ENCODE data around the gene ZNF432.
"Not testable (repeated sequence)": the region's sequence is repeated elsewhere in the genome, so short reads cannot be mapped to it uniquely, and the experiment has no call there.

The ZNF432 gene

DNA sequence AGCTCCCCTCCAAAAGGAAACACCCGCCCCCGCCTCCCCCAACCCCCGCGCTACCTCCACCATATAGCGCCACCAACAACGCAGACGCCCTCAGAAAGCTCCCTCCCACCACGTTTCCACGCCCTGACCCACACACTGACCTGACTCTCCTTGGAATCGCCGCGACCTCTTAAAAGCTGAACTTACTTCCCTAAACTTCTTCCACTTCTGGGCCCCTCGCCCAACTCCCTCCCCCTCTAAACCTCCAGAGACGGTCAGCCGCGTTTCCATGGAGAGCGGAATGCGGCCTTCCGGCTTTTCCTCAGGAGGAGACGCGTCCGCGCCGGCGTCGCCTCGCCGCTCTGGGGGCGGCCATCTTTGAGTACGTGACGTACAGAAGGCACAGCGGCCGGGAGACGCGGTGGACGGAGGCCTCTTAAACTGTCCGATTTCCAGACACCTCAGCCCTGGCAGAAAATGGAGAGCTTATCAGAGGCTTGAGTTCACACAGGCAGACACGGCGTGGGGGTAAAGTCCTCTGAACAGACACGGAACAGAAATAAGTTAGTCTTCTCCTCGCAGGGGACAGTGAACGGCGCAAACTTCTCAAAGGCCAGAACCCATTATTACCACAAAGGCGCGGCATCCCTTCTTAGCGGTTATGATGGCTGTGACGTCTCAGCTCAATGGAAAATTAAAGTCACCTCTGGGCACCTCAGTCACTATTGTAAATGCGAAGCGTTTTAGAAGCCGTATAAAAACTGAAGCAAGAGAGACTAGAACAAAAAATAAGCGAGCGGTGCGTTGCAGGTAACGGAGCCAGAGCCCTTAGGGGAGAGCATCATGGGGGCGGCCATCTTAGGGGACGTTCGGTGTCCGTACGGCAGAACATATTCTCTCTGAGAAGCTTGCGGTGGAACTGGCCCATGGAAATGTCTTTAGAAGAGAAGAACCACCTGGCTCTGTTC, at the start of gene ZNF432:
ZNF432 (minus strand) TSS at position 284 of the 947 bp plus-strand sequence. CDS start 1,970 bp downstream, outside the sequence.
- peak; percentile 76 for DNase-seq (ENCODE audit: low read depth)

DNA sequence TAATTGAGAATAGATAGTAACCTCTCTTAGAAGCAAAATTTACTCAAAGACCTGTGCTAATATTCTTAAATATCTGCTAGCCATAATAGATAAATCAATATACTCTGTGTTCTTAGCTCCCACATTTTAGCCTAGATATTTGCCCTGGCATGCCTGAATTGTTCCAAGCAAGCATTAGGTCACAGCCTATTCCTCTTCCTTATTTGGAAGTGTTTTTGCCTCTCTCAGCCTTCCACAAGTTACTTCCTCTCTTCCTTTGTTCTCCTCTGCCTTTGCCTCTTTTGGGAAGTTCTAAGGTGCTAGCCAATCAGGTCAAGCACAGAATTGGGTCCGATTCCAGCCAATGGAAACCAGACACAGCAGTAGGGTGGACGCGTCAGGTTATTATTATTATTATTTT, 47.8 kb upstream of the ZNF432 start:
- not testable (repeated sequence) for DNase-seq (ENCODE audit: low read depth)

DNA sequence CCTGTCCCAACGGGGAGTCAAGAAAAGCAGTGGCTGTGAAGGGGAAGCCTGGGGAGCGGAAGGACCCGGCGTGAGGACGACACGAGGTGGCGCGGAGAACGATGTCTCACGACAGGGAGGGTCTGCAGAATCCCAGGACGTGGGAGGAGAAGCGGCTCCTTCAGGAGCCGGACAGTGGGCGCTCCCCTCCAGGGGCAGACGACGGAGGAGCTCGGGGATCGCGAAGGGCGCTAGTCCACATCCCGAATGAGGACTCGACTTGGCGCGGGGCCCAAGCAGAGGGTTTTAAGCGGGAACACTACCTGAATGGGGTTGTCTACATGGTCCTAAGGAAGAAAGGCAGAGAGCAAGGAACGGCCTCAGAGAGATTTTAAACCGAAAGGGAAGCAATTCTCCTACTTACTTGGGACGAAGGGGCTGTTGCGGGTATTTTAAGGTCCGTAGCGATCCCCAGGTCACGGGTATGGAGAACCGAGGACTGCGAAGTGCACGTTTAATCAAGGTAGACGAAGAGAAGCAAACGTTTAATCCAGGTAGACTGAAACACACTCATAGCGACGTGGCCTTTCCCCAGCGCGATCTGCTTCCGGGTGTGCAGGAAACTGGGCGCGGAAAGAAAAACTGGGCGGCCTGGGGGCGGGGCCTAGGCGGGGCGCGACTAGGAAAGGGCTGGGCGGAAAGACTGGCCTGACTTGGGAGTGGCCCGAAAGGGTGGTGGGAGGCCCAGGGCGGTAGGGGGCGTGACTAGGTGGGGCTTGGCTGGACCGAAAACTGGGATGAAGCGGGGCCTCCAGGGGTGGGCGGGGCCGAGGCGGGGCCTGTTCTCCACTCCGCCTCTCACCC, 46.8 kb upstream of the ZNF432 start, which contains the start of gene ZNF841:
ZNF841 (minus strand) TSS at position 594 of the 843 bp plus-strand sequence. CDS start 10,964 bp downstream, outside the sequence.
- peak; percentile 77 for DNase-seq (ENCODE audit: low read depth)

DNA sequence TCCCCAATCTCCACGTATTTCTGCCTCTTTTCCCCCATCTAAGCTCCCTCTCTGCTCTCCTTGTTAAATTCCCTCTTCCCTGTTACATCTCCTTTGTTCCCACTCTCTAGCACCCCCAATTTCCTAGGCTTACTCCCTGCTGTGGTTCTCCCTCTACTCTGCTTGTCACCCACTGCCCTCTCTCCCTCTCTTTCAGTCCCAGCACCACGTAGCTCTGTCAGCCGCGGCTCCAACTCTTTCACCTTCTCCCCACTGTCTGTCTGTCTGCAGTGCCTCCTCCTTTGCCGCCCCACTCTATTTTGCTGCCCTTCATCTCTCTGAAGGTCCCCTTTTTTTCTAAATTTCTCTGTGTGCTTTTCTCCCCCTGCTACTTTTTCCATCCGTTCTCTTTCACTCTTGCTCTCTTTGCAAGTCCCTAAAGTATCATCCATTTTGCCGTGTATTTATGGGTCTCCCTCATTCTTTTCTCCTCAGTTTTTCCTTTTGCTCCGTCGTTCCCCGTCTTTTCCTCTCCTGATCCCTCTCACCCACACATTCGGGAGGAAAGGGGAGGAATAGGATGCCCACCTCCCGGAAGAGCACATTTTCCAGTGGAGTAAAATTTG, 46.0 kb upstream of the ZNF432 start:
- no peak for DNase-seq (ENCODE audit: low read depth)

DNA sequence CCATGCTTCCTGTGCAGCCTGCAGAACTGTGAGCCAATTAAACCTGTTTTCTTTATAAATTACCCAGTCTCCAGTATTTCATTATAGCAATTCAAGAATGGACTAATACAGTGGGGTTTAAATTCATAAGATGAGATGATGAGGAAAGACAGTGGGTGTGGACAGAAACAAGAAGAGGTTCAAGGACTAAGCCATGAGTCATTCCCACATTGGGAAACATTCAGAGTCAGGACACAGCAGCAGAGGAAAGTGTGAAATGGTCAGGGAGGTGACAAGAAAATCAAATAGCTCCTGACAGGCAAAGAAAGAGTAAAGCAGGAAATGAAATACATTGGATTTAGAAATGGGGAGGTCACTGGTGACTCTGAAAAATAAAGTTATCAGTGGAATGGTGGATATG, 37.8 kb upstream of the ZNF432 start:
- DNase-seq (ENCODE audit: low read depth): no peak

DNA sequence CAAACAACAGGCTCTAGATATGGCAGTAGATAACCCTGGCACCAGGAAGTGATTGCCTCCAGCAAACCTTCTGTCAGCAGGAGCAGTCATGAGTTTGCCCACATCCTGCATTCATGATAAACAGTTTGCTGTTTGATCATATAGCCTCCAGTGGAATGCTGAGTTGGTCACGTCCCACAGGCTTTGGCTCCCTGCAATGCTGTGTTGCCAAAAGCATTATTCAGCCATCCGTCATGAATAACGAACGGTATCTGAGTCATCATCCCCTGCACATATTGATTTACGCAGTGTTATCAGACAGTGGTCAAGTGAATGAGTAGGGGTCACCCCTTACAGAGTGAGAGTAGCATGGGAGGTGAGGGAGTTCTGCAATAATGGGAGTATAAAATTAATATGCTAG, 21.9 kb upstream of the ZNF432 start:
- no peak for DNase-seq (ENCODE audit: low read depth)

DNA sequence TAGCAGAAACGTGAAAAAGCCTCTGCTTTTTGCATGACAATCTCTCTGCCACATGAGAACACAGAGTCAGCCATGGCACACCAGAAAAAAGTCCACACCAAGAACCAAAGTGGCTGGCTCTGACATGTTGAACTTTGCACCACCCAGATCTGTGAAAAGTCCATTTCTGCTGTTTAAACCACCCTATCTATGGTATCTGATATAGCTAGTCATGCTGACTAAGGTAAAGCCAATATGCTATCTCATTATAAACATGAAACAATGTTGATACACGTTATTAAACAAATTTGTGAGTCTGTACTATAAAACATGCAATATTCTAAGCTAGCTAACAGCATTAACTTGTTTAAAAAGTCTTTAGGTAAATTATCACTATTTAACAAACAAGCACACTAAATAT, 21.0 kb upstream of the ZNF432 start:
- DNase-seq (ENCODE audit: low read depth): no peak

DNA sequence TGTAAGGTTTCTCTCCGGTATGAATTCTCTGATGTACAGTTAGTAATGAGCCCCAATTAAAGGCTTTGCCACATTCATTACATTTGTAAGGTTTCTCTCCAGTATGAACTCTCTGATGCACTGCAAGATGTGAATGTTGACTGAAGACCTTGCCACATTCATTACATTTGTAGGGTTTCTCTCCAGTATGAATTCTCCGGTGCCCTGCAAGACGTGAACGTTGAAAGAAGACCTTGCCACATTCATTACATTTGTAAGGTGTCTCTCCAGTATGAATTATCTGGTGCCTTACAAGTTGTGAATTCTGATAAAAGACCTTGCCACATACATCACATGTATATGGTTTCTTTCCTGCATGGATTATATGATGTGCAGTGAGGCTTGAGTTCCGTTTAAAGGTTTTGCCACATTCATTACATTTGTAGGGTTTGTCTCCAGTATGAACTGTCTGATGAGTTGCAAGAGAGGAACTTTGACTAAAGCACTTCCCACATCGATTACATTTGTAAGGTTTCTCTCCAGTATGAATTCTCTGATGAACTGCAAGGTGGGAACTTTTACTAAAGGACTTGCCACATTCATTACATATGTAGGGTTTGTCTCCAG, 17.7 kb upstream of the ZNF432 start:
- no peak for DNase-seq (ENCODE audit: low read depth)

DNA sequence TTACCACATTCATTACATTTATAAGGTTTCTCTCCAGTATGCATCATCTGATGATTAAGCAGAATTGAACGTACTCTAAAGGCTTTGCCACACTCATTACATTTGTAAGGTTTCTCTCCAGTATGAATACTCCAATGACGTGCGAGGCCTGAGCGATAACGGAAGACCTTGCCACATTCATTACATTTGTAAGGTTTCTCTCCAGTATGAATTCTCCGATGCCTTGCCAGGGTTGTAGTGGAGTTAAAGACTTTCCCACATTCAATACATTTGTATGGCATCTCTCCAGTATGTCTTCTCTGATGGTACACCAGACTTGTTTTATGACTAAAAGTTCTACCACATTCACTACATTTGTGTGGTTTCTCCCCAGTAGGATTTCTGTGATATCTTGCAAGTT, 16.8 kb upstream of the ZNF432 start:
- DNase-seq (ENCODE audit: low read depth): no peak

DNA sequence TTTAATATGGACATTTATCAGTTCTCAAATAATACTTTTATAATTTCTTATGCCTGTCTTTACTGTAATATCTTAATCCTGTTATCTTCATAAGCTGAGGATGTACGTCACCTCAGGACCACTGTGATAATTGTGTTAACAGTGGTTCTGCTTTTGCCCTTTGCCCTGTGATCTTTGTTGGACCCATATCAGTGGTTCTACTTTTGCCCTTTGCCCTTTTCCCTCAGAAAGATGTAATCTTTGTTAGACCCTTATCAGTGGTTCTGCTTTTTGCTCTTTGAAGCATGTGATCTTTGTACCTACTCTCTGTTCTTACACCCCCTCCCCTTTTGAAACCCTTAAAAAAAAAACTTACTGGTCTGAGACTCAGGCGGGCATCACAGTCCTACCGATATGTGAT, 7.8 kb upstream of the ZNF432 start:
- not testable (repeated sequence) for DNase-seq (ENCODE audit: low read depth)

DNA sequence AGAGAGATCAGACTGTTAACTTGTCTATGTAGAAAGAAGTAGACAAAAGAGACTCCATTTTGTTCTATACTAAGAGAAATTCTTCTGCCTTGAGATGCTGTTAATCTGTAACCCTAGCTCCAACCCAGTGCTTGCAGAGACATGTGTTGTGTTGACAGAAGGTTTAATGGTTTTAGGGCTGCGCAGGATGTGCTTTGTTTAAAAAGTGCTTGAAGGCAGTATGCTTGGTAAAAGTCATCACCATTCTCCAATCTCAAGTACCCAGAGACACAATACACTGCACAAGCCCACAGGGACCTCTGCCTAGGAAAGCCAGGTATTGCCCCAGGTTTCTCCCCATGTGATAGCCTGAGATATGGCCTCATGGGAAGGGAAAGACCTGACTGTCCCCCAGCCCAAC, 3.1 kb upstream of the ZNF432 start:
- not testable (repeated sequence) for DNase-seq (ENCODE audit: low read depth)

DNA sequence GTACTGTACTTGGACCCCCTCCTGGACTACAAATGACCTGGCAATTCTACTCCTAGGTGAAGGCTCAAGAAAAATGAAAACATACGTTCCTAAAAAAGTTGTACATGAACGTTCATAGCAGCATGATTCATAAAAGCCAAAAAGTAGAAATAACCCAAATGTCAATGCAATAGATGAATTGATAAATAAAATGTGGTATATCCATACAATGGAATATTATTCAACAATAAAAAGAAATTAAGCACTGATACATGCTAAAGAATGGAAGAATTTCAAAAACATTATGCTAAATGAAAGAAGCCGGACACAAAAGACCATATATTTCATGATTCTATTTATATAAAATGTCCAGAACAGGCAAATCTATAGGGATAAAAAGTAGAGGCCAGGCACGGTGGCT, 9.5 kb downstream of the ZNF432 start:
- DNase-seq (ENCODE audit: low read depth): no peak

DNA sequence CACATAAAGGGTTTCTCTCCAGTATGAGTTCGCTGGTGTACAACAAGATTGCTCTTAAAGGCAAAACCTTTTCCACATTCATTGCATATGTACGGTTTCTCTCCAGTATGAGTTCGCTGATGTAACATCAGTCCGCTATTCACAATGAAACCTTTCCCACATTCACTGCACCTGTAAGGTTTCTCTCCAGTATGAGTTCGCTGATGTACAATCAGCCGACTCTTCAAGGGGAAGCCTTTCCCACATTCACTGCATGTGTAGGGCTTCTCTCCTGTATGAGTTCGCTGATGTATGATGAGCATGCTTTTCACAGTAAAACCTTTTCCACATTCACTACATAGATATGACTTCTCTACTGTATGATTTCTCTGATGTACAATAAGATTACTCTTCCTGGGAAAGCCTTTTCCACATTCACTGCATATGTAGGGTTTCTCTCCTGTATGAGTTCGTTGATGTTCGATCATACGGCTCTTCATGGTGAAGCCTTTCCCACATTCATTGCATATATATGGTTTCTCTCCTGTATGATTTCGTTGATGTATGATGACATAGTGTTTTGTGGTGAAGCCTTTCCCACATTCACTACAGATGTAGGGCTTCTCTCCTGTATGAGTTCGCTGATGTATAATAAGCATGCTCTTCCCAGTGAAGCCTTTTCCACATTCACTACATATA, 14.4 kb downstream of the ZNF432 start:
- DNase-seq (ENCODE audit: low read depth): no peak

DNA sequence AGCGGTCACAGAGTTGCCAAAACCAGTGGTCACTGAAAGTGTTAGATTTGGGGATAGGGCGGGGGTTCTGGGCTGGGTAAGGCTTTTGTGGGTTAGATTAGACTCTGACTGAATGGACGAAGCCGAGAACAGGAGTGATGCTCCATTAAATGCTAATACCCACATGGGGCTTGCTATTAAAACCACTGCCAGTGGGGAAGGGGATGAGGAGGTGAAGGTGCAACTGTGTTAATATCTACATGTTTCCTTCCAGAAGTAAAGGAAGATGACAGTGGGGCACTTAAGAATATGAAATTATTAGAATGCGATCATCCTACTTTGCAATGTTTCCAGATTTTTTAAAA, 19.9 kb downstream of the ZNF432 start:
- DNase-seq (ENCODE audit: low read depth): no peak

DNA sequence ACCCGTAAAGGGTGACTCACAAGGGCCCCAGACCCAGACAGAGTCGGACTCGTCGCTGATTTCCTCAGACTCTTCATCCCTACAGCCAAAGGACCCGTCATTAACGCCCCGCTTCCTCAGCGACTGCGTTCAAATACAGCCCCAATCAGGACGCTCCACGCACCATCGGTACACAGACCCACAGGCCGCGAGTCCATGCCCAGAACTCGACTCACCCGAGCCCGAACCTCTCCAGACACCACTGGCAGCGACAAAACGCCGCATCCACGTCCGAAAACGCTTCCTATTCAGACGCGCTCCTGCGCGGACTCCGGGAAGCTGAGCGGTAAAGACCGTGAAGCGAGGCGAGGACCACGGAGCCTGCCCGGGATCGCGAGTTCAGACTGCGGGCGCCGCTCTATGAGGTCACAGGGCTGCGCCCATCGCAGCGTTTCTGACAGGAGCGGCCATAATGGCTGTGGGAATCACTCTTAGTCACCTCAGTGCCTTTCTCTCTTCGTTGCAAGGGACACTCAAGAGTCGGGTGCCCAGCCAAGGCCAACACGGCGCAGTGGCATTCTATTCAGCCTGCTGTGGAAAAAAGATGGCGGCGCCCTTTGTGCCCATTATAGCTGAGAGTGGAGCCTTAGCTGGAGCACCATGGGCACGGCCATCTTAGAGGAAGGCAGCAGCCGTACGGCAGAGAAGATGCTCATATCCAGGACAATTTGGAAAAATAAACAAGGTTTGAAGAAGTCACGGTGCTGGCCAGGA, 20.4 kb downstream of the ZNF432 start, which contains the start of gene ZNF614:
ZNF614 (minus strand) TSS at position 353 of the 753 bp plus-strand sequence. CDS start 2,634 bp downstream, outside the sequence.
- peak; percentile 69 for DNase-seq (ENCODE audit: low read depth)

DNA sequence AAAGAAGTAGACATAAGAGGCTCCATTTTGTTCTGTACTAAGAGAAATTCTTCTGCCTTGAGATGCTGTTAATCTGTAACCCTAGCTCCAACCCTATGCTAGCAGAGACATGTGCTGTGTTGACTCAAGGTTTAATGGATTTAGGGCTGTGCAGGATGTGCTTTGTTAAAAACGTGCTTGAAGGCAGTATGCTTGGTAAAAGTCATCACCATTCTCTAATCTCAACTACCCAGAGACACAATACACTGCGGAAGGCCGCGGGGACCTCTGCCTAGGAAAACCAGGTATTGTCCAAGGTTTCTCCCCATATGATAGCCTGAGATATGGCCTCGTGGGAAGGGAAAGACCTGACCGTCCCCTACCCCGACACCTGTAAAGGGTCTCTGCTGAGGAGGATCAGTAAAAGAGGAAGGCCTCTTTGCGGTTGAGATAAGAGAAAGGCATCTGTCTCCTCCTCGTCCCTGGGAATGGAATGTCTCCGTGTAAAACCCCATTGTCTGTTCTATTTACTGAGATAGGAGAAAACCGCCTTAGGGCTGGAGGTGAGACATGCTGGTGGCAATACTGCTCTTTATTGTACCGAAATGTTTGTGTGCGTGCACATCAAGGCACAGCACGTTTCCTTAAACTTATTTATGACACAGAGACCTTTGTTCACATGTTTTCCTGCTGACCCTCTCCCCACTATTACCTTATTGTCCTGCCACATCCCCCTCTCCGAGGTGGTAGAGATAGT, 22.2 kb downstream of the ZNF432 start:
- DNase-seq (ENCODE audit: low read depth): not testable (repeated sequence)

DNA sequence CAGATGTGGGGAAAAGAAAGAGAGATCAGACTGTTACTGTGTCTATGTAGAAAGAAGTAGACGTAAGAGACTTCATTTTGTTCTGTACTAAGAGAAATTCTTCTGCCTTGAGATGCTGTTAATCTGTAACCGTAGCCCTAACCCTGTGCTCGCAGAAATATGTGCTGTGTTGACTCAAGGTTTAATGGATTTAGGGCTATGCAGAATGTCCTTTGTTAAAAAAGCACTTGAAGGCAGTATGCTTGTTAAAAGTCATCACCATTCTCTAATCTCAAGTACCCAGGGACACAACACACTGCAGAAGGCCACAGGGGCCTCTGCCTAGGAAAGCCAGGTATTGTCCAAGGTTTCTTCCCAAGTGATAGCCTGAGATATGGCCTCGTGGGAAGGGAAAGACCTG, 24.2 kb downstream of the ZNF432 start:
- DNase-seq (ENCODE audit: low read depth): not testable (repeated sequence)

DNA sequence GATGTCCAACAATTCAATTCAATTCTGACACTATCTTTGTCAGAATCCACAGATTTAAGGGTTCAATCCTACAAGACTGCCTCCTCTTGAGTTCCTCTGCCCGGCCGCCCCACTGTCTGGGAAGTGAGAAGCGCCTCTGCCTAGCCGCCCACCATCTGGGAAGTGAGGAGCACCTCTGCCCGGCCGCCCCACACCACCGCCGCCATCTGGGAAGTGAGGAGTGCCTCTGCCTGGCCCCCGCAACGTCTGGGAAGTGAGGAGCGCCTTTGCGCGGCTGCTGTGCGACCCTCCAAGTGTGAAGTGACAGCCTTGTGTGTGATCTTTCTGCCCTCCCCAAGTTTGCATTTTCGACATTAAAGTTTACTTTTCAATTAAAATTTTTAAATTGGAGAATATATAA, 26.4 kb downstream of the ZNF432 start:
- DNase-seq (ENCODE audit: low read depth): no peak

DNA sequence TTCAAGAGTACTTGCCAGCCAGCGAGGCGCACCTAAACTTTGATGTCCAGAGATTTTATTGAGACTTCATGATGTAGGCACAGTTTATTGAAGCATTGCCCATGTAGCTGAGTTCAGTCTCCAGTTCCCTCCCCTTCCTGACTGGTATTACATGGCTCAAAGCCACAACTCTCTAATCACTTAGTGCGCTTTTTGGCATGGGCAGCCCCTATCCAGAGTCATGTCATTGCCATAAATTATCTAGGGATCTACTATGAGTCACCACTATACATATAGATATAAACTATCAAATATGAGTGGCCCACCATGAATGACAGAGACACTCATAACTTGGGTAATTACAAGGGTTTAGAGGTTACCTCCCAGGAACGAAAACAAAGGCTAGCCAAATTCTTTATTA, 28.1 kb downstream of the ZNF432 start:
- no peak for DNase-seq (ENCODE audit: low read depth)

DNA sequence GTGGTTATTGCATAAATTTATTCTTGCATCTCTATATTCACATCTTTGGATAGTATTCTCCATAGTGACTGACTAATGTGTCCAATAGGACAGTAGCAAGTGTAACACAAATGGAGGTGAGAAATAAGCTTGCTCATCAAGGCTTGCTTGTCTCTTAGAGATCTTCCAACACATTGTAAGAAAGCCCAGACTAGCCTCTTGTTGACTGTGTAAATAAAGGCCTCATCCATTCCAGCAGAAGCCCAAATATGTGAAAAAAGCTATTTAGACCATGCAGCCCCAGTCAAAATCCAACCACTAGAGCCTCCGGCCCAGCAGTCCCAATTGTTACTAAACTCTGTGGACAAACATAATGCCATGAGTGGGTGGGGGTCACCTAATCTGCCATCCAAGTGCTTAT, 38.0 kb downstream of the ZNF432 start:
- no peak for DNase-seq (ENCODE audit: low read depth)
